ENCODE measurements around the gene UQCRC1.

The UQCRC1 gene

GRCh38 chr3:48609088-48610005, at the start of gene UQCRC1:
Gene UQCRC1, minus strand, starts transcription at chr3:48609646. Its CDS starts 26 bp downstream, at chr3:48609620.
- peak; percentile 93 for DNase-seq

DNA sequence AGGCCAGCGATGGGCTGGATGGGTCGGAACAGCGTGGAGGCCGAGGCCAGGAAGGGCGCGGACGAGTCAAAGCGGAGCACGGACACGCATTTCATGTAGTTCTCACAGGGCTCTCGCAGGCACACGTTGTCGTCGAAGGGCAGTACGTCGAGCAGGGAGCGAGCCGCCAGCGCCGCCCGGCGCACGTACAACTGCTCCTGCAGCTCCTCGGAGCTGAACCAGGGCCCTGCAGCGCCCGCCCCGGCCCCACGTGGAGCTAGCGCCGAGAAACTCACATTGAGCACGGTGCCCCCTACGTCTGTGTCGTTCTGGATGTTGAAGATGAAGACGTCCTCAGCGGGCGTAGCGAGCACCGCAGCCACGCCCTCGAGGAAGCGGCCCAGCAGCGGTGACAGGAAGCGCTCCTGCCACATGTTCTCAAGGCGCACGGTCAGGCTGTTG, 47.4 kb upstream of the UQCRC1 start:
- peak; percentile 22 for DNase-seq

DNA sequence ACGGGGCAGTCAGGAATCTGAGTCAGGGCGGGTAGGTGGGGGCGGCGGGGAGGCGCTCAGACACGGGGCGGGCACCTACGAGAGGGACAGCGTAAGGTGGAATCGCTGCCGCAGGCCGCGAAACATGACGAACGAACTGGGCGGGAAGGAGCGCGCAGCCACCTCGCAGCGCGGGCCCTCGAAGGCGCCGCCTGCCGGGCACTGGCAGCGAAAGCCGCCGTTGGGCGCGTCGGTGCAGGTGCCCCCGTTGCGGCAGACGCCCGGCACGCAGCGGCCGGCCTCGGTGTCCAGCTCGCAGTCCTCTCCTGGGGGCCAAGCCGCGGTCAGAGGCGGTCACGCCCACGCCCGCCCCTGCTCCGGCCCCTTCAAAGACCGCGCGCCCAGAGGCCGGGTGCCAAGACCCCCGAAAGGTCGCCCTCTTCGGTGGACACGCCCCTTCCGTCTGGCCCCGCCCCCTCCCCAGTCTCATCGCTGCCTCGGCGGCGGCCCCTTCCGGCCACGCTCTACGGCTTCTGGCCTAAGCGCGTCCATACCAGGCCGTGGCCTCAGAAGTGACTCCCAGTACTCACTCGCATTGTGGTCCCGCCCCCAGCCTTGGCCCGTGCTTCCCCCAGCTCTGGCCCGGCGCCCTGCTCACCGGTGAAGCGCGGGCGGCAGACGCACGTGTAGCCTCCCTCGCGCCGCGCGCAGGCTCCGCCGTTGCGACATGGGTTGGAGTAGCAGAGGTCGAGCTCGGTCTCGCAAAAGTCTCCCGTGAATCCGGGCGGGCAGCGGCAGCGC, 46.8 kb upstream of the UQCRC1 start:
- peak; percentile 87 for DNase-seq

- peak; percentile 59 for DNase-seq
These were observed 46.2 kb upstream of the UQCRC1 start for GRCh38 chr3:48655606-48656005.

DNA sequence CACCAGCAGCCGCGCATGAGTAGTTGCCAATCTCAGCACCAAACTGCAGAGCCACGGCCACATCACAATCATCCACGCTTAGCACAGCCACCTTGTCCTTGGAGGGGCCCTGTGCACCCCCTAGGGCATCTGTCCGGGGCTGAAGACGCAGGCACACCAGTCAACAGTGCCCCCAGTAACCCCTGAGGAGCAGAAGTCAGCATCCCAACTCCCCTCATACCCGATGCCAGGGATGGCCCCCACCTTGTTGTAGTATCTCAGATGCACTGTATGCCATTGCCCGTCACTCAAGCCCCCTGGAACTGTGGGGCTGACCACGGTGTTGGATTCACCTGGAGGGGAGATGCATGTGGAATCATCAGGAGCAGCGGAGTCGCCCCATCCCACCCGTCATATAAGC, 45.6 kb upstream of the UQCRC1 start:
- DNase-seq: no peak

DNA sequence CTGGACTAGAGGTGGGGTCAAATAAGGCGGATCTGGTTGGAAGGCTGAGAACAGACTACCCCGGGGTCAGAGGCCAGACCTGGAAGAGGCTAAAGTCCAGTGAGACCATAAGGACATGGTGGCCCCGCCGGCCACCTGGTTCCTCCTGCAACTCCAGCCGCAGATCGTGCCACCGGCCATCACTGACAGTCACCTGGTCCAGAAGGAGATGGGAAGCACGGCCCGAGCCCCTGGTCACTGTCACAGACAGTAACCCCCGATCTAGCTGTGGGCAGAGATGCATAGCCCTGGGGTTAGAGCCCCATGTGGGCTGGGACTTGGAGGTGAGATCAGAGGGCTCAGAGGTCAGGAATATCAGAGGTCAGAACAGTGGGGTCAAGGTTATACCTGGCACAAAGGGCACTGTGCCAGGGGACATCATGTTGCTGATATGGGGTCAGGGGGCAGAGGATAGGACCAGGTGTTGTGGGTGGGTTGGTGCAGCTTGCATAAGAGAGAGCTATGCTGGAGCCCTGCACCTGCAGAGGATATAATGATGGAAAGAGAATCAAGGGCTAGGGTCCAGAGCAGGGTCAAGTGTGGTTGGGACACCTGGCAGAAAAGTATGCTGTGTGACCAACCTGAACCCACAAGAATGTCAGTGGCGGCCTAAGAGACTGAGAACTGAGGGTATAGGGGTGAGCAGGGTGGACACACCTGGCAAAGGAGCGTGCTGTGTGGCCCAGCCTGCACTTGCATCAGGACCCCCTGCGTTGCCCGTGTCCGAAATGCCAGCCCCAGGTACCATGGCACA, 43.7 kb upstream of the UQCRC1 start:
- DNase-seq: no peak

DNA sequence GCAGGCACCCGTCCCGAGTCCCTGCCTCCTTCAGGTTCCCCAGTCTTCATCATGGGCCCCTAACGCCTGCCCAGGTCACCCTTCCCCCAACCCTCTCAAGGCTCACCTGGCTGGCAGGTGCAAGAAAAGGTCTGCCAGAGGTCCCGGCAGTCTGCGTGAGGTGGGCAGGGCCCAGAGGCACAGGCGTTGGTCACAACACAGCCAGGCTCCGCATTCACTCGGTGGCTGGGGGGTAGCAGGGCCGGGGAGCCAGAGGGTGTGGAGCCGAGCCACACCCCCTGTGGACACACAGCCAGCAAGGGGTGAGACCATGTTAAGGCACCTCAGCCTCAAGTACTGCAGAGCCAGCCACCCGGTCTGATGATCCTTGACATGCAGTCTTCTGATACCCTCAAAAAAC, 42.3 kb upstream of the UQCRC1 start:
- DNase-seq: no peak

DNA sequence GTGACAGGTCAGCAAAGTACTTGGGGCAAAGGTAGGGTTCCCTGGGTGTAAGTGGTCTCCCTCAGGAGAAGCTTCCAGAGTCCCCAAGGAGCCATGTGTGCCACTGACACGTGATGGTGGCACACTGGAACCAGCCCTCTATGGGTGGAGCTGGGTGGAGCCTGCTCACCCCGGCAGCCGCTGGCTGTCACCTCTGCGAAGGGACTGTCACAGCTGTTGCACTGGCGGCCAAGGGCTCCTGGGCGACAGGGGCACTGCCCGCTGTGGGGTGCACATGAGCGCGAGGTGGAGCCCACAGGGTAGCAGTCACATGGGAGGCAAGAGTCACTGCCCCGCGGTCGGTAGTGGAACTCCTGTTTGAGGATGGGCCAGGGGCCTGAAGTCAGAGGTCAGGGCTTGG, 41.3 kb upstream of the UQCRC1 start:
- no peak for DNase-seq

GRCh38 chr3:48648188-48648850, 38.9 kb upstream of the UQCRC1 start:
- no peak for DNase-seq

GRCh38 chr3:48647714-48648113, 38.3 kb upstream of the UQCRC1 start:
- no peak for DNase-seq

- no peak for DNase-seq
These were observed 35.7 kb upstream of the UQCRC1 start for GRCh38 chr3:48644898-48645760.

DNA sequence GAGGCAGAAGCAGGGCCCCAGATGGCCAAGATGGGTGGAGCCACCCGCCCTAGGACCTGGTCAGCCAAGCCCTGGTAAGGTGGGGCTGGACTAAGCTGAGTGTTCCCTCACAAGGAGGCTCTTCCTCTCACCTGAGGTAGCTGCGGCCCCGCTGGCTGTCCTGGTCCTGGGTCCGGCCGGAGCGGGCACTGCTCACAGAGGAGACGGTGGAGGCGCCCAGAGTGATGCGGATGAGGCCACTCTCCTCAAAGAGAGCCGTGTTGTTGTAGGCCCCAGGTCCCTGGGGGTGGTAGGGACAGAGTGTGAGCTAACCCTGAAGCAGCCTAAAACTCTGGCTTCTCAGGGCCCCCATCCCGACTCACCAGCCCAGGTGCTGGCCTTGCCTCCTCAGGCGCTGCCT, 33.2 kb upstream of the UQCRC1 start:
- no peak for DNase-seq

- no peak for DNase-seq
These were observed 31.9 kb upstream of the UQCRC1 start for GRCh38 chr3:48641396-48641795.

DNA sequence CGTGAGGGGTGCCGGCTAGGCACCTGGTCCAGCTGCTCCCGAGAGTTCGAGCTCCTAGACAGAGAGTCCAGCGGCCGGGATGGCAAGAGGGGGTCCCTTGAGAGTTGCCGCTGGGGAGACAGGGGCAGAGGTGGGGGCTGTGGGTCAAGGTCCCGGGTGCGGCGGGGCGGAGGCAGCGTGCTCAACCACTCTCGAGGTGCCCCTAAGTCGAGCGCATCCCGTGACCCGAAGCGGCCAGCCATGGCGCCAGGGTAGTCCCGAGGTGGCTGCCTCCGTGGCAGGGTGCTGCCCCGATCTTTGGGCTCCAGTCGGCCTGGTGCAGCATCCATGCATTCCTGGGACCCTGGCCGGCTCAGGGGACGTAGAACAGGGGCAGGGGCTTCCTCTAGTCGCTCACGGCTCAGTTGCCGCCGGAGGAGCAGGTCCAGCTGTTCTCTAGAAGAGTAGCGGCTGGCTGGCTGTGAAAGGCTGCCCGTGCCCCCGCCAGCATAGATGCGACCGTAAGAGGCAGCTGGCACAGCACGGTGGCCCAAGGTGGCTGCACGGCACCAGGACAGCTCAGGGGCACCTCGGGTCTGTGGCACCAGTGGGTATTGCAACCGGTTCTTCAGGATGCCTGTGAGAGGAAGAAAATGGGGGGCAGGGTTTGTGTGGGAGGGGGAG, 30.6 kb upstream of the UQCRC1 start:
- no peak for DNase-seq

GRCh38 chr3:48637305-48637704, 27.9 kb upstream of the UQCRC1 start:
- DNase-seq: no peak

DNA sequence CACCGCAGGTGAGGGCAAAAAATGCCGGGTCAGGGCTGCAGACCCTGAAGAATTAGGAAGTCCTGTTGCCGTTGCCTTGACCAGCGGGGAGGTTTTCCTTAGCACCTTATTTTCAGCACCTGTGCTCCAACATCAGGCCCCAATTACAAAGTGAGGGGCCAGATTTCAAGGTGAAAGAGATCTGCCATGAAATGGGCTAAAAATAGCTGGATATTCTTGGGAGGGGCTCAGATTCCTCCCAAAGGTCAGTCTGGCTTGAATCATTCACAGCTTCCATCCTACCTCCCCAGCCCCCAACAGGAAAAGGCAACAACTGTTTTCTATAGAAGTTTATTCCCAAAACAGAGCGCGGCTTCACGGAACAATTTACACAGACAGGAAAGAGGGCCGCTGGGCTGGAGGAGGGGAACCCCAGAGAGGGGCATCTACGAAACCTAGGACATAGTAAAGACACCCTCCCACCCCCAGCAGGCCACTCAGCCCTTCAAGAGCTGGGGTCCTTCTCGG, 26.8 kb upstream of the UQCRC1 start:
- DNase-seq: no peak

DNA sequence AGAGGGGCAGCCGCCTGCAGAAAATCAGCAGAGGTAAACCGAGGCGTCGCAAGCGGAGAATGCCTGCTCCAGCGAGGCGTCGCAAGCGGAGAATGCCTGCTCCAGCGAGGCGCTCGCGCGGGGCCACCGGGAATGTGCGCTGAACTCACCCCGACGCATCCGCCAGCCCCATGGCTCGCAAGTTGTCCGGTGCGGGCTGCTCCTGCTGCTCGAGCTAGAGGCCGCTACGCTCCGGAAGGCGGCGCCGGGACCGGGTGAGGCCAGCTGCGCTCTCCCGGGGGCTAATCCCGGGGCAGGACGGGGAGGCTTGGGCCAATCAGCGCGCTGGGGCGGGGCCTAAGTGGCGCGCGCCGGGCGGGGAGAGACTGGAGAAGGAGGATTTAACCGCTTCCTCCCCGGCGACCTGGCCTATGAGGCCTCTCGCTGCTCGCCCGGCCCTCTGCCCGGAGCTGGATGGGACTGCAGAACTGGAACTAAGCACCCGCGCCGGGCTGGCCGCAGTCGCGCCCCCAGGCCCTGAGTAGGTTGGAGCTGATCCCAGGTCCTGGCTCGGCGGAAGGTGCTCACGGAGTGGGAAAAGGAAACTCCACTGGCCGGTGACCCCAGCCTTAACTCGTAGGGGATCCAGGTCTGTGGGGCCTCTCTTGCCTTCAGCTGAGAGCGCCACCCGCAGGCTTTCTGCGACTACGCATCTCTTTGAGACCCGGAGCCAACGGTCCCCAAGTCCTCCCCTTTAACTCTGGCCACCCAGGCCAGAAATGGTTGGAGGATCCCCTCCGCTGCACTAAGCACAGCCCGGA, 26.0 kb upstream of the UQCRC1 start, which contains the start of gene SLC26A6:
Gene SLC26A6 (minus strand): TSS at position 240 of the 800 bp plus-strand sequence. CDS start 68 bp downstream, at position 172.
- peak; percentile 96 for DNase-seq

GRCh38 chr3:48634661-48635221, 25.3 kb upstream of the UQCRC1 start:
- peak; percentile 71 for DNase-seq

DNA sequence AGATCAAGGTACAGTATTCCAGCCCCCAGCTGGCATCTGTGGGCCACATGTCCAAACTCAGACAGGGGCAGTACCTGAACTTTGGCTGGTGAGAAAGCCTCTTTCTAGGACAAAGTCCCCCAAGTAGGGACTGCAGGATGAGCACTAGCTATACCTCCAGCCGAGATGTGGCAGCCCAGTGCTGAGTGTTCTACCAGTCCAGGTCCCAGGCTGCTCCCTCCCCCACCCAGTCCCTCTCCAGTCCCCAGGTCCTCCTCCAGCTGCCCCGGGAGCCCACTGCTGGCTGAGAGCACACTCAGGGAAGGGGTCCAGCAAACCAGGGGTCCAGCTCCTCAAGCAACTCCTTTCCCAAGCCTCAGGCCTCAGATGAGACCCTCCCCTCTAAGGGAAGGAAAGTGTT, 24.3 kb upstream of the UQCRC1 start:
- DNase-seq: no peak
